Neural progenitor cell (in vitro differentiated cells): ENCODE data around the gene ZPBP2. TPM values are rescaled to one million over a fixed set of nuclear protein-coding genes. Genes with fewer than 3 reads are reported as not detected.

ENCODE experiments used
- DNase-seq: peaks from one replicate; pipeline ENCODE4 v3.0.0-alpha.2; 2016; ENCODE audit warnings: low spot score
- H2AFZ ChIP-seq: fragments of 200-600 bp; sonication (generic); replicated peaks from 2 replicates; pipeline ENCODE4 v1.6.1; 2016; ENCODE audit warnings: antibody characterized with exemption
- H3F3A ChIP-seq: fragments of 200-600 bp; sonication (generic); 2 replicates; pipeline ENCODE4 v1.6.1; 2016; ENCODE audit warnings: antibody characterized with exemption, low read depth
- H3K27ac ChIP-seq: fragments of 200-600 bp; sonication (generic); 2 replicates; pipeline ENCODE4 v1.5.1; 2016; ENCODE audit warnings: mild to moderate bottlenecking
- H3K27me3 ChIP-seq: fragments of 200-600 bp; sonication (generic); 2 replicates; pipeline ENCODE4 v1.6.1; 2016; ENCODE audit warnings: mild to moderate bottlenecking, moderate library complexity
- H3K36me3 ChIP-seq: fragments of 200-600 bp; sonication (generic); 2 replicates; pipeline ENCODE4 v1.5.1; 2016
- H3K4me1 ChIP-seq: fragments of 200-600 bp; sonication (generic); 2 replicates; pipeline ENCODE4 v1.6.1; 2016; ENCODE audit warnings: mixed run types
- H3K4me2 ChIP-seq: fragments of 200-600 bp; sonication (generic); 2 replicates; pipeline ENCODE4 v1.6.1; 2016
- H3K4me3 ChIP-seq: fragments of 200-600 bp; sonication (generic); 2 replicates; pipeline ENCODE4 v1.5.1; 2016
- H3K79me2 ChIP-seq: fragments of 200-600 bp; sonication (generic); 2 replicates; pipeline ENCODE4 v1.6.1; 2016; ENCODE audit warnings: low read depth
- H3K9ac ChIP-seq: fragments of 200-600 bp; sonication (generic); 2 replicates; pipeline ENCODE4 v1.6.1; 2016
- H3K9me3 ChIP-seq: fragments of 200-600 bp; sonication (generic); 2 replicates; pipeline ENCODE4 v1.5.1; 2016; ENCODE audit warnings: low read depth
- H4K20me1 ChIP-seq: fragments of 200-600 bp; sonication (generic); 2 replicates; pipeline ENCODE4 v1.6.1; 2016; ENCODE audit warnings: low read depth
- H3K27ac Mint-ChIP-seq: 3 replicates; pipeline ENCODE4 v1.8.0; 2021; ENCODE audit warnings: mixed read lengths
- H3K27me3 Mint-ChIP-seq: 2 replicates; pipeline ENCODE4 v1.8.0; 2022; ENCODE audit warnings: low read depth, mild to moderate bottlenecking, inconsistent platforms, moderate library complexity, mixed read lengths; ENCODE audit not compliant: insufficient read depth
- H3K36me3 Mint-ChIP-seq: 3 replicates; pipeline ENCODE4 v1.8.0; 2021; ENCODE audit warnings: mixed read lengths
- H3K4me1 Mint-ChIP-seq: 3 replicates; pipeline ENCODE4 v1.8.0; 2021; ENCODE audit warnings: mixed read lengths
- H3K4me3 Mint-ChIP-seq: 3 replicates; pipeline ENCODE4 v1.8.0; 2021; ENCODE audit warnings: mild to moderate bottlenecking, moderate library complexity, mixed read lengths
- H3K9me3 Mint-ChIP-seq: 3 replicates; pipeline ENCODE4 v1.8.0; 2020; ENCODE audit warnings: mixed read lengths
- EZH2 ChIP-seq: fragments of 200-600 bp; sonication (generic); IDR thresholded peaks from 2 replicates; pipeline ENCODE4 v1.6.1; 2017; ENCODE audit warnings: antibody characterized with exemption, mild to moderate bottlenecking, moderate library complexity
- EZH2phosphoT487 ChIP-seq: fragments of 200-600 bp; sonication (generic); IDR thresholded peaks from 2 replicates; pipeline ENCODE4 v1.6.1; 2017; ENCODE audit warnings: antibody characterized with exemption
- total RNA-seq: library from RNA; depleted of rRNA; stranded (reverse); fragments of >200 nt; gene quantifications from 2 replicates; pipeline ENCODE4 v1.2.3, GENCODE V29; 2015; ENCODE audit warnings: low replicate concordance
- TF ChIP-seq, protein P1 (sequence below): fragments of 200-600 bp; sonication (generic); IDR thresholded peaks from 2 replicates; pipeline ENCODE4 v1.5.1; 2017; ENCODE audit warnings: antibody characterized with exemption, mild to moderate bottlenecking

Gene ZPBP2, protein sequence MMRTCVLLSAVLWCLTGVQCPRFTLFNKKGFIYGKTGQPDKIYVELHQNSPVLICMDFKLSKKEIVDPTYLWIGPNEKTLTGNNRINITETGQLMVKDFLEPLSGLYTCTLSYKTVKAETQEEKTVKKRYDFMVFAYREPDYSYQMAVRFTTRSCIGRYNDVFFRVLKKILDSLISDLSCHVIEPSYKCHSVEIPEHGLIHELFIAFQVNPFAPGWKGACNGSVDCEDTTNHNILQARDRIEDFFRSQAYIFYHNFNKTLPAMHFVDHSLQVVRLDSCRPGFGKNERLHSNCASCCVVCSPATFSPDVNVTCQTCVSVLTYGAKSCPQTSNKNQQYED
- total RNA-seq, result not detected in 2 replicates

DNA sequence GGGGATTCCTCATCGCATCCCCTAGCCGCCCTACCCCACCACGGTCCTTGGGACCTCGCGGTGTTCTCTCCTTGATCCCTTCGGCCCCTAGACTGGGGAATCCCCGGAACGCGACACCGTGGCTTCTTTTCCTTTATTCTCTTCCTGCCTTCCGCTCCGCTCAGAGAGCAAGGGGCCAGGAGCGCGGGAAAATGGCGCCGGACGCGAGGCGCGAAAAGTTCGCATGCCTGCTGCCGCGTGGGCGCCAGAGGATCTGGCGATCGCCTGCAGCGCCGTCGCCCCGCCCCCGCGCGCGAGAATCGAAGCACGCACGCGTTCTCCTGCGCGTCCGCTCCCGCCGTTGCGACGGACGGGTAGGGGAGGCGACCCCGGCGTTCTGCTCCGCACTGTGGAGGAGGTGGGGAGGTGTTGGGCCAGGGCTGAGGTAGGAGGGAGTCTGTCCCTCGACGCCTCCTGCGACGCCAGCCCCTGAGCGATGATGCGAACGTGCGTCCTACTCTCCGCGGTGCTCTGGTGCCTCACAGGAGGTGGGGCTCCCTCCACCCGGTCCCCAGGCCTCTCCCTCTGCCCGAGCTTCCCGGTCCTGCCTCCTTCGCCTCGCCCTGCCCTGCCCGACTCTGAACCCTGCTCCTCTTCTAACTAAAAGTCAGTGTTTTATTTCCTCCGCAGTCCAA lies at the start of gene ZPBP2:
ZPBP2 (plus strand) TSS at position 323 of the 674 bp plus-strand sequence; CDS start at position 476, 153 bp downstream.
- Histone ChIP-seq H3K36me3 (no peaks in the 10 kb centered on the region), H3K27me3 (peaks cover 57% of the 10 kb centered on the region), H3K27ac (no peak within 1 kb of the TSS), H3K9ac (no peak within 1 kb of the TSS), H3F3A (peaks cover 8% of the 10 kb centered on the region), H3K4me2 (no peak within 1 kb of the TSS), H3K4me3 (no peak within 1 kb of the TSS), H2AFZ (no peak within 1 kb of the TSS), H3K4me1 (no peaks in the 10 kb centered on the region), H4K20me1 (peaks cover 9% of the 10 kb centered on the region), H3K9me3 (no peaks in the 10 kb centered on the region), H3K79me2 (no peaks in the 10 kb centered on the region)
- Mint-ChIP-seq H3K4me1 (peaks cover 8% of the 10 kb centered on the region), H3K27me3 (peaks cover 33% of the 10 kb centered on the region), H3K4me3 (no peak within 1 kb of the TSS), H3K36me3 (no peaks in the 10 kb centered on the region), H3K9me3 (peaks cover 5% of the 10 kb centered on the region), H3K27ac (no peak within 1 kb of the TSS)
- DNase-seq, result no peak
- TF ChIP-seq, protein P1, sequence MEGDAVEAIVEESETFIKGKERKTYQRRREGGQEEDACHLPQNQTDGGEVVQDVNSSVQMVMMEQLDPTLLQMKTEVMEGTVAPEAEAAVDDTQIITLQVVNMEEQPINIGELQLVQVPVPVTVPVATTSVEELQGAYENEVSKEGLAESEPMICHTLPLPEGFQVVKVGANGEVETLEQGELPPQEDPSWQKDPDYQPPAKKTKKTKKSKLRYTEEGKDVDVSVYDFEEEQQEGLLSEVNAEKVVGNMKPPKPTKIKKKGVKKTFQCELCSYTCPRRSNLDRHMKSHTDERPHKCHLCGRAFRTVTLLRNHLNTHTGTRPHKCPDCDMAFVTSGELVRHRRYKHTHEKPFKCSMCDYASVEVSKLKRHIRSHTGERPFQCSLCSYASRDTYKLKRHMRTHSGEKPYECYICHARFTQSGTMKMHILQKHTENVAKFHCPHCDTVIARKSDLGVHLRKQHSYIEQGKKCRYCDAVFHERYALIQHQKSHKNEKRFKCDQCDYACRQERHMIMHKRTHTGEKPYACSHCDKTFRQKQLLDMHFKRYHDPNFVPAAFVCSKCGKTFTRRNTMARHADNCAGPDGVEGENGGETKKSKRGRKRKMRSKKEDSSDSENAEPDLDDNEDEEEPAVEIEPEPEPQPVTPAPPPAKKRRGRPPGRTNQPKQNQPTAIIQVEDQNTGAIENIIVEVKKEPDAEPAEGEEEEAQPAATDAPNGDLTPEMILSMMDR, result no peak
- no peak for TF ChIP-seq EZH2
- no peak for TF ChIP-seq EZH2phosphoT487

DNA sequence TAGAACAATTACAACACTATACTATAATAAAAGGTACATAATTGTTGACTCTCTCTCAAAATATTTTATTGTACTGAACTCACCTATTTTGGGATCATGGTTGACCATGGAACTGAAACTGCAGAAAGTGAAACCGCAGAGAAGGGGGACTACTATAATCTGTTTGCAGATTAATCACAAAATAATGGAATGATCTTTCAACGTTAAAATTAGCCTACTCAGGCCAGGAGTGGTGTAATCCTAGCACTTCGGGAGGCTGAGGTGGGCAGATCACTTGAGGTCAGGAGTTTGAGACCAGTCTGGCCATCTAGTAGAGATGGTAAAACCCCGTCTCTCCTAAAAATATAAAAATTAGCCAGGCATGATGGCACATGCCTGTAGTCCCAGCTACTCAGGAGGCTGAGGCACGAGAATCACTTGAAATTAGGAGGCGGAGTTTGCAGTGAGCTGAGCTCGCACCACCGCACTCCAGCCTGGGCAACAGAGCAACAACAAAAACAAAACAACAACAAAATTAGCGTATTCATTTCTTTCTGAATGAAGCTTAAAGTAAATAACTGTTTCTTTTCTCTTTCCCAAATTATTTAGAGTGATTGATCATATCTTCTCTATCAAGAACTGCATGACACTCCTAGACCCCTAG lies 49.5 kb upstream of the ZPBP2 start:
- Histone ChIP-seq H3K4me2 (no peak overlapping the region), H3K36me3 (no peaks in the 10 kb centered on the region), H3F3A (peaks cover 15% of the 10 kb centered on the region), H3K9me3 (no peaks in the 10 kb centered on the region), H3K4me1 (peaks cover 9% of the 10 kb centered on the region), H3K9ac (no peak overlapping the region), H3K79me2 (no peaks in the 10 kb centered on the region), H3K4me3 (no peak overlapping the region), H2AFZ (no peak overlapping the region), H3K27ac (no peak overlapping the region), H3K27me3 (no peaks in the 10 kb centered on the region), H4K20me1 (no peaks in the 10 kb centered on the region)
- TF ChIP-seq, protein P1, result no peak
- no peak for TF ChIP-seq EZH2phosphoT487
- TF ChIP-seq EZH2, result no peak
- H3K4me1 Mint-ChIP-seq, result no peaks in the 10 kb centered on the region
- peaks cover 12% of the 10 kb centered on the region for H3K9me3 Mint-ChIP-seq
- H3K27me3 Mint-ChIP-seq, result peaks cover 3% of the 10 kb centered on the region
- no peak for DNase-seq
- H3K27ac Mint-ChIP-seq, result no peak overlapping the region
- H3K4me3 Mint-ChIP-seq, result no peak overlapping the region
- H3K36me3 Mint-ChIP-seq, result peaks cover 5% of the 10 kb centered on the region

DNA sequence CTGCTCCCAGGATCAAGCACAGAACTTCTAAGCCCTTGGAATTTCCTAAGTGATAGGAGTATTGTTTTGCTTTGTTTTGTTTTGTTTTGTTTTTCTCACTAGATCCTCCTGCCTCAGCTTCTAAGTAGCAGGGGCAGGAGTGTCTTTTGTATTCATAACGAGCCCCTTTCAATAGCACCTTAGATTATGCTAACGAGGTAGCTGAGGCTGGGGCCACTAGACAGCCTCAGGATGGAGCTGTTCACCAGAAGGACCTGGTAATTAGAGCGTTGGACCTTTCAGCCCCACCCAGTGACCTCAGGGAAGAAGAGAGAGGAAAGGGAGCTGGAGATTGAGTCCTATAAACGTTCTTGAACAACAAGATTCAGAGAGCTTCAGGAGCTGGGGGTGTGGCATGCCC lies 47.5 kb upstream of the ZPBP2 start:
- H3K36me3 ChIP-seq, result no peaks in the 10 kb centered on the region
- no peaks in the 10 kb centered on the region for H3K79me2 ChIP-seq
- peaks cover 9% of the 10 kb centered on the region for H3K4me1 ChIP-seq
- H3K4me3 ChIP-seq, result no peak overlapping the region
- no peaks in the 10 kb centered on the region for H4K20me1 ChIP-seq
- TF ChIP-seq, protein P1, result no peak
- no peak for TF ChIP-seq EZH2
- no peak overlapping the region for H3K9ac ChIP-seq
- peaks cover 15% of the 10 kb centered on the region for H3F3A ChIP-seq
- H3K4me2 ChIP-seq, result peak overlapping the region; percentile 47
- H3K27ac ChIP-seq, result no peak overlapping the region
- H3K27me3 ChIP-seq, result no peaks in the 10 kb centered on the region
- Mint-ChIP-seq H3K9me3 (peaks cover 28% of the 10 kb centered on the region), H3K36me3 (peaks cover 5% of the 10 kb centered on the region), H3K27me3 (peaks cover 3% of the 10 kb centered on the region), H3K27ac (no peak overlapping the region), H3K4me1 (no peaks in the 10 kb centered on the region), H3K4me3 (no peak overlapping the region)
- DNase-seq, result peak; percentile 73
- H3K9me3 ChIP-seq, result no peaks in the 10 kb centered on the region
- H2AFZ ChIP-seq, result no peak overlapping the region
